Measurements from ENCODE around the gene DUSP15. TPM values are rescaled to one million over a fixed set of nuclear protein-coding genes. Genes with fewer than 3 reads are reported as not detected.

DUSP15 gene
- total RNA-seq, 1 donor from 2014 or later = 0.45 TPM

- Mint-ChIP-seq H3K27me3 (ENCODE audit: insufficient read depth, low read depth) (peaks cover 6% of the 10 kb centered on the region), H3K9me3 (no peaks in the 10 kb centered on the region), H3K4me1 (no peaks in the 10 kb centered on the region), H3K4me3 (no peak overlapping the region), H3K27ac (no peak overlapping the region), H3K36me3 (no peaks in the 10 kb centered on the region)
- peaks cover 14% of the 10 kb centered on the region for H3K4me1 ChIP-seq
- no peak overlapping the region for H3K4me3 ChIP-seq
- no peaks in the 10 kb centered on the region for H3K9me3 ChIP-seq (ENCODE audit: low read depth)
- H3K27me3 ChIP-seq = no peaks in the 10 kb centered on the region
- H2AFZ ChIP-seq (replicated peaks) = no peak overlapping the region
- H3F3A ChIP-seq (ENCODE audit: low read depth) = peaks cover 14% of the 10 kb centered on the region
- no peak overlapping the region for H3K4me2 ChIP-seq
- no peaks in the 10 kb centered on the region for H3K36me3 ChIP-seq
- no peaks in the 10 kb centered on the region for H3K79me2 ChIP-seq (ENCODE audit: low read depth)
- H3K27ac ChIP-seq = no peak overlapping the region
- DNase-seq (ENCODE audit: low spot score) = no peak
- TF ChIP-seq CTCF (IDR thresholded peaks at IDR 0.05) (no peak), EZH2 (IDR thresholded peaks at IDR 0.05) (no peak), EZH2phosphoT487 (IDR thresholded peaks at IDR 0.05) (no peak)
- H4K20me1 ChIP-seq (ENCODE audit: low read depth) = no peaks in the 10 kb centered on the region
- no peak overlapping the region for H3K9ac ChIP-seq
Observed at GRCh38 chr20:31908424-31908823, 38.1 kb upstream of the DUSP15 start.

- DNase-seq (ENCODE audit: low spot score) = no peak
- Histone ChIP-seq H3K36me3 (no peaks in the 10 kb centered on the region), H3K27me3 (no peaks in the 10 kb centered on the region), H3F3A (ENCODE audit: low read depth) (peaks cover 14% of the 10 kb centered on the region), H3K4me3 (no peak overlapping the region), H2AFZ (replicated peaks) (no peak overlapping the region), H4K20me1 (ENCODE audit: low read depth) (no peaks in the 10 kb centered on the region), H3K9ac (no peak overlapping the region), H3K4me2 (no peak overlapping the region), H3K79me2 (ENCODE audit: low read depth) (no peaks in the 10 kb centered on the region), H3K4me1 (peaks cover 14% of the 10 kb centered on the region), H3K27ac (no peak overlapping the region), H3K9me3 (ENCODE audit: low read depth) (no peaks in the 10 kb centered on the region)
- Mint-ChIP-seq H3K27ac (no peak overlapping the region), H3K27me3 (ENCODE audit: insufficient read depth, low read depth) (peaks cover 6% of the 10 kb centered on the region), H3K4me3 (no peak overlapping the region), H3K36me3 (no peaks in the 10 kb centered on the region), H3K9me3 (no peaks in the 10 kb centered on the region), H3K4me1 (no peaks in the 10 kb centered on the region)
- TF ChIP-seq CTCF (IDR thresholded peaks at IDR 0.05) (no peak), EZH2phosphoT487 (IDR thresholded peaks at IDR 0.05) (no peak), EZH2 (IDR thresholded peaks at IDR 0.05) (no peak)
Observed at GRCh38 chr20:31908016-31908415, 37.7 kb upstream of the DUSP15 start.

- Histone ChIP-seq H3K4me3 (no peak overlapping the region), H3K4me1 (peaks cover 12% of the 10 kb centered on the region), H4K20me1 (ENCODE audit: low read depth) (no peaks in the 10 kb centered on the region), H3K36me3 (no peaks in the 10 kb centered on the region), H3K9me3 (ENCODE audit: low read depth) (no peaks in the 10 kb centered on the region), H3K27ac (no peak overlapping the region), H3F3A (ENCODE audit: low read depth) (peaks cover 13% of the 10 kb centered on the region), H3K27me3 (no peaks in the 10 kb centered on the region), H3K79me2 (ENCODE audit: low read depth) (no peaks in the 10 kb centered on the region), H3K4me2 (no peak overlapping the region), H3K9ac (no peak overlapping the region), H2AFZ (replicated peaks) (no peak overlapping the region)
- Mint-ChIP-seq H3K4me1 (no peaks in the 10 kb centered on the region), H3K9me3 (no peaks in the 10 kb centered on the region), H3K27ac (no peak overlapping the region), H3K36me3 (no peaks in the 10 kb centered on the region), H3K4me3 (no peak overlapping the region), H3K27me3 (ENCODE audit: insufficient read depth, low read depth) (peaks cover 5% of the 10 kb centered on the region)
- TF ChIP-seq CTCF (IDR thresholded peaks at IDR 0.05) = no peak
- TF ChIP-seq EZH2phosphoT487 (IDR thresholded peaks at IDR 0.05) = no peak
- no peak for TF ChIP-seq EZH2 (IDR thresholded peaks at IDR 0.05)
- no peak for DNase-seq (ENCODE audit: low spot score)
Observed at GRCh38 chr20:31907046-31907445, 36.7 kb upstream of the DUSP15 start.

Data from neural progenitor cell (in vitro differentiated cells).